Stimulated activated CD4-positive, alpha-beta T cell treated with anti-CD3 and anti-CD28 coated beads, Interleukin-2, amount 100 ng/mL, for 4 hours (primary cell): ENCODE data around the gene KDM6A.
"Not testable (repeated sequence)": the region's sequence is repeated elsewhere in the genome, so short reads cannot be mapped to it uniquely, and the experiment has no call there.

ENCODE experiments used
- DNase-seq: peaks from one replicate; pipeline ENCODE4 v3.0.0-alpha.2; 2020; ENCODE audit warnings: low read depth

The KDM6A gene

GRCh38 chrX:45009371-45010000, 136.5 kb downstream of the KDM6A start:
- DNase-seq, result no peak

GRCh38 chrX:45011131-45011530, 138.1 kb downstream of the KDM6A start:
- no peak for DNase-seq

- no peak for DNase-seq
Observed at GRCh38 chrX:45011597-45011996, 138.6 kb downstream of the KDM6A start.

- no peak for DNase-seq
Observed at GRCh38 chrX:45017946-45018345, 145.0 kb downstream of the KDM6A start.

GRCh38 chrX:45022150-45022549, 149.2 kb downstream of the KDM6A start:
- DNase-seq, result no peak

GRCh38 chrX:45024501-45024900, 151.5 kb downstream of the KDM6A start:
- DNase-seq, result no peak

GRCh38 chrX:45026036-45026435, 153.0 kb downstream of the KDM6A start:
- no peak for DNase-seq

GRCh38 chrX:45031830-45032378, 158.9 kb downstream of the KDM6A start:
- DNase-seq, result no peak

- DNase-seq, result no peak
Observed at GRCh38 chrX:45035071-45035470, 162.1 kb downstream of the KDM6A start.

GRCh38 chrX:45036161-45036560, 163.2 kb downstream of the KDM6A start:
- no peak for DNase-seq

GRCh38 chrX:45040137-45040536, 167.1 kb downstream of the KDM6A start:
- DNase-seq, result not testable (repeated sequence)

GRCh38 chrX:45046417-45046816, 173.4 kb downstream of the KDM6A start:
- DNase-seq, result no peak

- no peak for DNase-seq
Observed at GRCh38 chrX:45050558-45050957, 177.6 kb downstream of the KDM6A start.

GRCh38 chrX:45056428-45057145, 183.6 kb downstream of the KDM6A start:
- DNase-seq, result no peak

- not testable (repeated sequence) for DNase-seq
Observed at GRCh38 chrX:45059906-45060305, 186.9 kb downstream of the KDM6A start.

GRCh38 chrX:45063319-45064095, 190.5 kb downstream of the KDM6A start:
- no peak for DNase-seq

GRCh38 chrX:45068569-45068968, 195.6 kb downstream of the KDM6A start:
- DNase-seq, result no peak

GRCh38 chrX:45070116-45071007, 197.4 kb downstream of the KDM6A start:
- DNase-seq, result no peak

- not testable (repeated sequence) for DNase-seq
Observed at GRCh38 chrX:45073011-45073410, 200.0 kb downstream of the KDM6A start.

- DNase-seq, result no peak
Observed at GRCh38 chrX:45077748-45078424, 204.9 kb downstream of the KDM6A start.

GRCh38 chrX:45083314-45083713, 210.3 kb downstream of the KDM6A start:
- no peak for DNase-seq
